ENCODE measurements around the gene INAVA.
"Not testable (repeated sequence)": the region's sequence is repeated elsewhere in the genome, so short reads cannot be mapped to it uniquely, and the experiment has no call there.

The INAVA gene

GRCh38 chr1:200906491-200906890 lies 11.8 kb downstream of the INAVA start:
- TF ChIP-seq CTCF (conservative IDR thresholded peaks at IDR 0.05; ENCODE audit: control insufficient read depth, insufficient read depth, low read depth, low read length) = no peak
- no peak overlapping the region for H3K4me3 ChIP-seq (ENCODE audit: control insufficient read depth, low read depth, low read length)

GRCh38 chr1:200907611-200908097 lies 13.0 kb downstream of the INAVA start:
- H3K4me3 ChIP-seq (ENCODE audit: control insufficient read depth, low read depth, low read length) = no peak overlapping the region
- peak; percentile 52 for DNase-seq (ENCODE audit: low read depth)
- no peak for TF ChIP-seq CTCF (conservative IDR thresholded peaks at IDR 0.05; ENCODE audit: control insufficient read depth, insufficient read depth, low read depth, low read length)

More at GRCh38 chr1:200906491-200906890, 11.8 kb downstream of the INAVA start:
- DNase-seq (ENCODE audit: low read depth) = no peak

GRCh38 chr1:200908191-200908868 lies 13.6 kb downstream of the INAVA start:
- TF ChIP-seq CTCF (conservative IDR thresholded peaks at IDR 0.05; ENCODE audit: control insufficient read depth, insufficient read depth, low read depth, low read length) = no peak
- no peak for DNase-seq (ENCODE audit: low read depth)
- no peak overlapping the region for H3K4me3 ChIP-seq (ENCODE audit: control insufficient read depth, low read depth, low read length)

GRCh38 chr1:200909071-200909470 lies 14.4 kb downstream of the INAVA start:
- H3K4me3 ChIP-seq (ENCODE audit: control insufficient read depth, low read depth, low read length) = no peak overlapping the region
- no peak for DNase-seq (ENCODE audit: low read depth)
- TF ChIP-seq CTCF (conservative IDR thresholded peaks at IDR 0.05; ENCODE audit: control insufficient read depth, insufficient read depth, low read depth, low read length) = no peak

- DNase-seq (ENCODE audit: low read depth) = no peak
- no peak overlapping the region for H3K4me3 ChIP-seq (ENCODE audit: control insufficient read depth, low read depth, low read length)
- no peak for TF ChIP-seq CTCF (conservative IDR thresholded peaks at IDR 0.05; ENCODE audit: control insufficient read depth, insufficient read depth, low read depth, low read length)
Observed at GRCh38 chr1:200909757-200910239, 15.1 kb downstream of the INAVA start.

- no peak for TF ChIP-seq CTCF (conservative IDR thresholded peaks at IDR 0.05; ENCODE audit: control insufficient read depth, insufficient read depth, low read depth, low read length)
- H3K4me3 ChIP-seq (ENCODE audit: control insufficient read depth, low read depth, low read length) = no peak overlapping the region
- DNase-seq (ENCODE audit: low read depth) = no peak
Observed at GRCh38 chr1:200911361-200911760, 16.7 kb downstream of the INAVA start.

- DNase-seq (ENCODE audit: low read depth); H3K4me3 ChIP-seq (ENCODE audit: control insufficient read depth, low read depth, low read length): not testable (repeated sequence)
Observed at GRCh38 chr1:200911936-200912335, 17.2 kb downstream of the INAVA start.
